HCT116 (cell line): ENCODE results near the gene KCNA2. TPM values are rescaled to one million over a fixed set of nuclear protein-coding genes. Genes with fewer than 3 reads are reported as not detected.

Experiments
- ATAC-seq: fragments of 200-7000 bp; cut with Tn5 transposase; 2 replicates; pipeline ENCODE4 v1.9.1; 2020; ENCODE audit warnings: mild to moderate bottlenecking, moderate library complexity
- BruUV-seq: library from RNA; stranded (reverse); fragments of 400-500 nt; replicated peaks from 2 replicates; lab custom pipeline; 2021; lab: Mats Ljungman, UMichigan
- CTCF ChIA-PET: fragments of 300-600 bp; sonication (Branson Sonifier 250); formaldehyde crosslinking; loops from one replicate; lab custom pipeline; 2021; ENCODE audit warnings: antibody characterized with exemption; lab: Charles Lee
- POLR2A ChIA-PET: fragments of 300-600, 350-600 bp; sonication (Branson Sonifier 250); formaldehyde crosslinking; loops from one replicate; lab custom pipeline; 2021; ENCODE audit warnings: antibody characterized with exemption; lab: Charles Lee
- RAD21 ChIA-PET, 2 experiments: fragments of 300-600 bp; sonication (Branson Sonifier 250); formaldehyde crosslinking; loops; one replicate each; lab custom pipeline; 2023; ENCODE audit warnings: low total read pairs in 2 of 2; ENCODE audit not compliant: uncharacterized antibody in 2 of 2, unreplicated experiment in 2 of 2, low non-redundant PET in 1 of 2; lab: Charles Lee
- DNase-seq: peaks from one replicate; pipeline ENCODE4 v3.0.0-alpha.2; 2010; ENCODE audit warnings: low read depth, low spot score
- H2AFZ ChIP-seq: fragments of 200-600 bp; shearing (Covaris generic), sonication (generic); 2 replicates; pipeline ENCODE4 v1.6.1; 2017; ENCODE audit warnings: low read depth, mixed run types, mixed read lengths, antibody characterized with exemption, low read length; ENCODE audit not compliant: poor library complexity, severe bottlenecking
- H3K27ac ChIP-seq: 2 replicates; pipeline ENCODE4 v1.5.1; 2012; ENCODE audit warnings: low read depth, low read length
- H3K27me3 ChIP-seq: fragments of 200-600 bp; sonication (generic); 2 replicates; pipeline ENCODE4 v1.6.1; 2016; ENCODE audit warnings: mixed run types, low read length, mixed read lengths; ENCODE audit not compliant: insufficient read depth
- H3K36me3 ChIP-seq, 2 experiments: fragments of 200-500 bp in 1 of 2; fragments of 200-600 bp in 1 of 2; sonication (Bioruptor generic) in 1 of 2; sonication (generic) in 1 of 2; 2 replicates each; pipeline versions ENCODE4 v1.5.1 to v1.6.1; 2014 to 2016; ENCODE audit warnings: low read length in 2 of 2, inconsistent platforms in 1 of 2, mixed read lengths in 1 of 2, mixed run types in 1 of 2; ENCODE audit not compliant: insufficient read depth in 2 of 2, control insufficient read depth in 1 of 2
- H3K4me1 ChIP-seq, 2 experiments: fragments of 200-600 bp in 1 of 2; sonication (generic) in 1 of 2; 2 replicates each; pipeline versions ENCODE4 v1.5.1 to v1.6.1; 2012 to 2017; ENCODE audit warnings: low read length in 2 of 2, inconsistent platforms in 1 of 2, mild to moderate bottlenecking in 1 of 2, mixed read lengths in 1 of 2, mixed run types in 1 of 2, moderate library complexity in 1 of 2; ENCODE audit not compliant: insufficient read depth in 2 of 2, control insufficient read depth in 1 of 2
- H3K4me2 ChIP-seq: fragments of 200-600 bp; sonication (generic); 2 replicates; pipeline ENCODE4 v1.6.1; 2017; ENCODE audit warnings: mixed run types, low read length, mixed read lengths
- H3K4me3 ChIP-seq, 2 experiments: fragments of 200-600 bp in 1 of 2; sonication (generic) in 1 of 2; replicated peaks in 1 of 2; 2 replicates each; pipeline ENCODE4 v1.5.1; 2011 to 2016; ENCODE audit warnings: low read length in 2 of 2, control low read depth in 1 of 2, low read depth in 1 of 2, mild to moderate bottlenecking in 1 of 2, mixed read lengths in 1 of 2, mixed run types in 1 of 2
- H3K79me2 ChIP-seq: fragments of 200-600 bp; sonication (generic); 2 replicates; pipeline ENCODE4 v1.6.1; 2017; ENCODE audit warnings: mild to moderate bottlenecking, mixed run types, low read length, moderate library complexity, mixed read lengths; ENCODE audit not compliant: insufficient read depth
- H3K9ac ChIP-seq: fragments of 200-600 bp; sonication (generic); 2 replicates; pipeline ENCODE4 v1.6.1; 2016; ENCODE audit warnings: low read length, mixed read lengths
- H3K9me2 ChIP-seq: fragments of 200-600 bp; sonication (generic), shearing (Covaris generic); 2 replicates; pipeline ENCODE4 v1.6.1; 2017; ENCODE audit warnings: mixed run types, mild to moderate bottlenecking, moderate library complexity; ENCODE audit not compliant: insufficient read depth
- H3K9me3 ChIP-seq, 2 experiments: fragments of 200-500 bp in 1 of 2; fragments of 200-600 bp in 1 of 2; sonication (Bioruptor generic) in 1 of 2; sonication (generic) in 1 of 2; 2 replicates each; pipeline ENCODE4 v1.6.1; 2014 to 2017; ENCODE audit warnings: low read length in 2 of 2, mixed read lengths in 2 of 2, inconsistent platforms in 1 of 2, low read depth in 1 of 2, mild to moderate bottlenecking in 1 of 2, mixed run types in 1 of 2, moderate library complexity in 1 of 2; ENCODE audit not compliant: control insufficient read depth in 1 of 2, insufficient read depth in 1 of 2
- H4K20me1 ChIP-seq: fragments of 200-600 bp; sonication (generic), shearing (Covaris generic); 2 replicates; pipeline ENCODE4 v1.6.1; 2017; ENCODE audit warnings: mixed run types, mild to moderate bottlenecking, moderate library complexity; ENCODE audit not compliant: insufficient read depth
- ATF3 ChIP-seq: IDR thresholded peaks from 2 replicates; pipeline ENCODE4 v1.6.1; 2012
- EGR1 ChIP-seq: IDR thresholded peaks from 2 replicates; pipeline ENCODE4 v1.6.1; 2012; ENCODE audit warnings: low read depth
- ELF1 ChIP-seq: IDR thresholded peaks from 2 replicates; pipeline ENCODE4 v1.6.1; 2012; ENCODE audit warnings: low read depth, borderline replicate concordance
- EZH2 ChIP-seq: fragments of 200-600 bp; sonication (generic); IDR thresholded peaks from 2 replicates; pipeline ENCODE4 v1.6.1; 2017; ENCODE audit warnings: antibody characterized with exemption, mixed run types
- EZH2phosphoT487 ChIP-seq: fragments of 200-600 bp; IDR thresholded peaks from 2 replicates; pipeline ENCODE4 v1.6.1; 2018; ENCODE audit warnings: antibody characterized with exemption, borderline replicate concordance
- JUND ChIP-seq: IDR thresholded peaks from 2 replicates; pipeline ENCODE4 v1.6.1; 2012
- POLR2AphosphoS5 ChIP-seq: IDR thresholded peaks from 2 replicates; pipeline ENCODE4 v1.6.1; 2011; ENCODE audit warnings: mild to moderate bottlenecking, low read depth, low read length, moderate library complexity
- RAD21 ChIP-seq: IDR thresholded peaks from 2 replicates; pipeline ENCODE4 v1.6.1; 2012; ENCODE audit warnings: low read depth, mild to moderate bottlenecking
- SIN3A ChIP-seq: IDR thresholded peaks from 2 replicates; pipeline ENCODE4 v1.6.1; 2012; ENCODE audit warnings: low read depth
- SP1 ChIP-seq: IDR thresholded peaks from 2 replicates; pipeline ENCODE4 v1.6.1; 2012; ENCODE audit warnings: low read depth
- SRF ChIP-seq: IDR thresholded peaks from 2 replicates; pipeline ENCODE4 v1.6.1; 2012; ENCODE audit warnings: low read depth
- TCF7L2 ChIP-seq: IDR thresholded peaks from 2 replicates; pipeline ENCODE4 v1.7.0; 2011; ENCODE audit warnings: borderline replicate concordance, inconsistent platforms; ENCODE audit not compliant: insufficient read depth, insufficient read length; ENCODE audit errors: extremely low read depth
- YY1 ChIP-seq: IDR thresholded peaks from 2 replicates; pipeline ENCODE4 v1.6.1; 2011; ENCODE audit warnings: low read length, low read depth, moderate library complexity, mild to moderate bottlenecking; ENCODE audit not compliant: insufficient replicate concordance; ENCODE audit errors: extremely low read depth
- ZBTB33 ChIP-seq: IDR thresholded peaks from 2 replicates; pipeline ENCODE4 v1.6.1; 2011; ENCODE audit warnings: mild to moderate bottlenecking, low read length, moderate library complexity; ENCODE audit not compliant: insufficient replicate concordance; ENCODE audit errors: extremely low read depth
- ZFX ChIP-seq: fragments of 450-650 bp; IDR thresholded peaks from 2 replicates; pipeline ENCODE4 v1.6.1; 2017
- ZNF274 ChIP-seq: fragments of 200-500 bp; sonication (Bioruptor generic); IDR thresholded peaks from 2 replicates; pipeline ENCODE4 v1.6.1; 2014; ENCODE audit warnings: mild to moderate bottlenecking, low read depth, low read length, inconsistent platforms
- intact Hi-C: fragments of 100-400 bp; cut with micrococcal nuclease; formaldehyde crosslinking; loops from 2 replicates; pipeline ENCODE4 v1.10.0; 2022
- total RNA-seq: library from RNA; stranded (reverse); gene quantifications from one replicate; pipeline ENCODE4 v1.2.1, GENCODE V29; 2021; ENCODE audit not compliant: unreplicated experiment

The KCNA2 gene
- total RNA-seq, 1 experiment from 2014 or later: not detected

- Histone ChIP-seq H3K27me3 (peaks cover 3% of the 10 kb centered on the region), H3K79me2 (no peaks in the 10 kb centered on the region), H4K20me1 (no peaks in the 10 kb centered on the region), H3K4me2 (no peak overlapping the region), H3K4me3 (no peak overlapping the region), H3K4me1 (no peaks in the 10 kb centered on the region), H3K9me2 (no peaks in the 10 kb centered on the region), H2AFZ (no peak overlapping the region), H3K36me3 (no peaks in the 10 kb centered on the region), H3K27ac (no peak overlapping the region), H3K9me3 (no peaks in the 10 kb centered on the region), H3K9ac (no peak overlapping the region)
- RAD21 ChIA-PET: no interaction called here
- CTCF ChIA-PET: interaction anchor here (1.9 kb wide), 1 partner anchor 15 kb away, joined by 8 read pairs; no protein-coding TSS in a partner anchor
- TF ChIP-seq JUND (no peak), ZFX (no peak), TCF7L2 (no peak), ELF1 (no peak), SRF (no peak), POLR2AphosphoS5 (no peak), RAD21 (no peak), YY1 (no peak), ZNF274 (no peak), ATF3 (no peak), SP1 (no peak), ZBTB33 (no peak), EZH2 (no peak), SIN3A (no peak), EGR1 (no peak), EZH2phosphoT487 (no peak)
- intact Hi-C loops: no loop called here
- ATAC-seq (no peak), DNase-seq (no peak)
- BruUV-seq: no TSS peak
- POLR2A ChIA-PET: no interaction called here
Measured at GRCh38 chr1:110604586-110605148, 1.5 kb downstream of the KCNA2 start.
